HepG2 (cell line): ENCODE measurements around the gene ZDHHC24. TPM values are rescaled to one million over a fixed set of nuclear protein-coding genes. Genes with fewer than 3 reads are reported as not detected.

Experiments
- ARID2 ChIP-seq: sonication (generic); formaldehyde crosslinking; IDR thresholded peaks from 2 replicates; pipeline ENCODE4 v1.8.1; 2022; ENCODE audit warnings: mild to moderate bottlenecking, missing genetic modification reagents, borderline replicate concordance
- BRD4 ChIP-seq: sonication (generic); formaldehyde crosslinking; IDR thresholded peaks from 2 replicates; pipeline ENCODE4 v1.4.0; 2020; ENCODE audit warnings: missing genetic modification reagents
- CHD4 ChIP-seq: fragments of 200-600 bp; sonication (generic); IDR thresholded peaks from 2 replicates; pipeline ENCODE4 v1.7.0; 2017; ENCODE audit warnings: mild to moderate bottlenecking, low read length, borderline replicate concordance
- HDAC2 ChIP-seq: sonication (generic); formaldehyde crosslinking; IDR thresholded peaks from 2 replicates; pipeline ENCODE4 v1.4.0; 2020; ENCODE audit warnings: missing genetic modification reagents
- HHEX ChIP-seq: IDR thresholded peaks from 2 replicates; pipeline ENCODE4 v1.6.1; 2016; ENCODE audit warnings: control low read depth
- HOXA7 ChIP-seq: sonication (generic); formaldehyde crosslinking; IDR thresholded peaks from 2 replicates; pipeline ENCODE4 v1.8.1; 2022; ENCODE audit warnings: mild to moderate bottlenecking, missing genetic modification reagents, moderate library complexity
- IKZF4 ChIP-seq: sonication (generic); formaldehyde crosslinking; IDR thresholded peaks from 2 replicates; pipeline ENCODE4 v1.5.1; 2020; ENCODE audit warnings: borderline replicate concordance, mild to moderate bottlenecking, low read depth, missing genetic modification reagents; ENCODE audit errors: not compliant biosample characterization
- IRX3 ChIP-seq: sonication (generic); formaldehyde crosslinking; IDR thresholded peaks from 2 replicates; pipeline ENCODE4 v1.8.1; 2023; ENCODE audit warnings: mild to moderate bottlenecking, low read depth, missing genetic modification reagents, borderline replicate concordance
- NFKBIZ ChIP-seq: IDR thresholded peaks from 2 replicates; pipeline ENCODE4 v1.6.1; 2018; ENCODE audit warnings: missing genetic modification reagents, missing compliant biosample characterization
- SALL1 ChIP-seq: sonication (generic); formaldehyde crosslinking; IDR thresholded peaks from 2 replicates; pipeline ENCODE4 v1.8.0; 2022; ENCODE audit warnings: mild to moderate bottlenecking, missing genetic modification reagents
- SP140L ChIP-seq: sonication (generic); formaldehyde crosslinking; IDR thresholded peaks from 2 replicates; pipeline ENCODE4 v1.4.0; 2020; ENCODE audit warnings: missing genetic modification reagents, borderline replicate concordance
- SRY ChIP-seq: sonication (generic); formaldehyde crosslinking; IDR thresholded peaks from 2 replicates; pipeline ENCODE4 v1.8.0; 2022; ENCODE audit warnings: mild to moderate bottlenecking, missing genetic modification reagents
- ZFX ChIP-seq: sonication (generic); formaldehyde crosslinking; IDR thresholded peaks from 2 replicates; pipeline ENCODE4 v1.4.0; 2020; ENCODE audit warnings: mild to moderate bottlenecking, low read depth, missing genetic modification reagents, moderate library complexity
- ZMYM4 ChIP-seq: sonication (generic); formaldehyde crosslinking; IDR thresholded peaks from 2 replicates; pipeline ENCODE4 v1.8.1; 2023; ENCODE audit warnings: mild to moderate bottlenecking, missing genetic modification reagents
- ZNF660 ChIP-seq: sonication (generic); formaldehyde crosslinking; IDR thresholded peaks from 2 replicates; pipeline ENCODE4 v1.5.1; 2020; ENCODE audit warnings: mild to moderate bottlenecking, low read depth, missing genetic modification reagents, borderline replicate concordance
- ZNF792 ChIP-seq: IDR thresholded peaks from 2 replicates; pipeline ENCODE4 v1.6.1; 2016
- polyA plus RNA-seq, 8 experiments: library from polyadenylated mRNA; depleted of rRNA in 3 of 8; stranded (reverse) in 7 of 8; unstranded in 1 of 8; fragments of >200 nt; fragmentation: Illumina TruSeq in 4 of 8; extraction: Trizol in 4 of 8; gene quantifications; 2 replicates each; pipeline versions ENCODE4 v1.2.1 to v1.2.3, GENCODE V29; 2011 to 2016; ENCODE audit warnings: low read depth in 4 of 8, missing spikeins in 1 of 8, mixed read lengths in 1 of 8; ENCODE audit not compliant: insufficient read depth in 1 of 8
- total RNA-seq, 5 experiments: library from RNA; depleted of rRNA; stranded (reverse); fragments of >200 nt; fragmentation: Illumina TruSeq; extraction: Trizol; gene quantifications; 2 replicates each; pipeline ENCODE4 v1.2.3, GENCODE V29; 2016; ENCODE audit warnings: low read depth in 1 of 5
- TF ChIP-seq, protein P1 (sequence below): IDR thresholded peaks from 2 replicates; pipeline ENCODE4 v1.6.1; 2016; ENCODE audit warnings: low read depth
- TF ChIP-seq, protein P2 (sequence below): IDR thresholded peaks from 2 replicates; pipeline ENCODE4 v1.6.1; 2018; ENCODE audit warnings: missing genetic modification reagents
- TF ChIP-seq, protein P3 (sequence below): sonication (generic); formaldehyde crosslinking; IDR thresholded peaks from 2 replicates; pipeline ENCODE4 v1.5.0; 2020; ENCODE audit warnings: missing genetic modification reagents
- TF ChIP-seq, protein P4 (sequence below): sonication (generic); formaldehyde crosslinking; IDR thresholded peaks from 2 replicates; pipeline ENCODE4 v1.5.1; 2020; ENCODE audit warnings: mild to moderate bottlenecking, moderate library complexity, missing genetic modification reagents
- TF ChIP-seq, protein P5 (sequence below): sonication (generic); formaldehyde crosslinking; IDR thresholded peaks from 2 replicates; pipeline ENCODE4 v1.9.0; 2021; ENCODE audit warnings: missing genetic modification reagents, mild to moderate bottlenecking, borderline replicate concordance

The ZDHHC24 gene
- total and polyA plus RNA-seq, 2 of the 13 experiments (the other 11 are each of a cell fraction or from before 2014, with no cell fraction given), result 4.3 TPM

DNA sequence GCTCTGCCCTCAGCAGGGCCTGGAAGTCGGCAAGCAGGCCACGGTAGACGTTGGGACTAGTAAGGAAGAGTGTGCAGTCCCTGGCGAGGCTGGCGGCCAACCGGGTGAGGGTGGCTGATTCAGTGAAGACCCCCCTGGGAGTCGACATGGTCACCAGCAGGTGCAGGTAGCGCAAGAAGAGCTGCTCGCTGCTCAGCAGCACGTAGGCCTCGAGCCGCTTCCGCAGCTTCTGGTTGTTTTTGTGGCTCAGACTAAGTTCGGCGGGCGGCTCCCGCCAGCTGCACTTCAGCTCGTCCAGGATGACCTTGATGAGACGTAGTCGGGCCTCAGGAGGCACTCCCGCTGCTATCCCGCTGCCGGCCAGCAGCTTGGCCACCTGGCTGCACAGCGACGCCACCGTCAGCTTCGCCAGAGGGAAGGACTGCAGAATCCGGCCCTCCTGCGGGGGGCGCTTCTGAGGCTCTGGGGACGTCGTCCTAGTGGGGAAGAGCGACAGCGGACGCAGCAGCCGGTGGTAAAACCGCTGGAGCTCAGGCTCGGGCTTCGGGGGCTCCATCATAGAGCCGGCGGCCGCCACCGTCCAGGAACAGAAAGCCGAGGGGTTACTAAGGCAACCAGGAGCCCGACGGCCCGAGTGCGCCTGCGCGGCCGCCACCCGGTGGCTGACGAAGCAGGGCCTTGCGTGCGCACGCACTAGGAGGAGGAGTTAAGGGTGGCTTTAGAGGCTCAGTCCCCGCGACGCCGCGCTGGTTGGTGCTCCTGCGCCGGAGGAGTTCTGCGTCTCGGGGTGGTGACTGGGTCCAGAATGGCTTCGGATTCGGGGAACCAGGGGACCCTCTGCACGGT lies 46.8 kb upstream of the ZDHHC24 start, which contains the start of the genes CCDC87 and CCS (continued):
- TF ChIP-seq, protein P1, sequence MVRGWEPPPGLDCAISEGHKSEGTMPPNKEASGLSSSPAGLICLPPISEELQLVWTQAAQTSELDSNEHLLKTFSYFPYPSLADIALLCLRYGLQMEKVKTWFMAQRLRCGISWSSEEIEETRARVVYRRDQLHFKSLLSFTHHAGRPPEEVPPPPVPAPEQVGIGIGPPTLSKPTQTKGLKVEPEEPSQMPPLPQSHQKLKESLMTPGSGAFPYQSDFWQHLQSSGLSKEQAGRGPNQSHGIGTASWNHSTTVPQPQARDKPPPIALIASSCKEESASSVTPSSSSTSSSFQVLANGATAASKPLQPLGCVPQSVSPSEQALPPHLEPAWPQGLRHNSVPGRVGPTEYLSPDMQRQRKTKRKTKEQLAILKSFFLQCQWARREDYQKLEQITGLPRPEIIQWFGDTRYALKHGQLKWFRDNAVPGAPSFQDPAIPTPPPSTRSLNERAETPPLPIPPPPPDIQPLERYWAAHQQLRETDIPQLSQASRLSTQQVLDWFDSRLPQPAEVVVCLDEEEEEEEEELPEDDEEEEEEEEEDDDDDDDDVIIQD (CRISPR knock-in tag), result no peak; the same call in 1 of the 2 replicates
- TF ChIP-seq, protein P2, sequence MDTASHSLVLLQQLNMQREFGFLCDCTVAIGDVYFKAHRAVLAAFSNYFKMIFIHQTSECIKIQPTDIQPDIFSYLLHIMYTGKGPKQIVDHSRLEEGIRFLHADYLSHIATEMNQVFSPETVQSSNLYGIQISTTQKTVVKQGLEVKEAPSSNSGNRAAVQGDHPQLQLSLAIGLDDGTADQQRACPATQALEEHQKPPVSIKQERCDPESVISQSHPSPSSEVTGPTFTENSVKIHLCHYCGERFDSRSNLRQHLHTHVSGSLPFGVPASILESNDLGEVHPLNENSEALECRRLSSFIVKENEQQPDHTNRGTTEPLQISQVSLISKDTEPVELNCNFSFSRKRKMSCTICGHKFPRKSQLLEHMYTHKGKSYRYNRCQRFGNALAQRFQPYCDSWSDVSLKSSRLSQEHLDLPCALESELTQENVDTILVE (CRISPR knock-in tag), result peak; percentile 65; the same call in 1 of the 2 replicates
- TF ChIP-seq, protein P3, sequence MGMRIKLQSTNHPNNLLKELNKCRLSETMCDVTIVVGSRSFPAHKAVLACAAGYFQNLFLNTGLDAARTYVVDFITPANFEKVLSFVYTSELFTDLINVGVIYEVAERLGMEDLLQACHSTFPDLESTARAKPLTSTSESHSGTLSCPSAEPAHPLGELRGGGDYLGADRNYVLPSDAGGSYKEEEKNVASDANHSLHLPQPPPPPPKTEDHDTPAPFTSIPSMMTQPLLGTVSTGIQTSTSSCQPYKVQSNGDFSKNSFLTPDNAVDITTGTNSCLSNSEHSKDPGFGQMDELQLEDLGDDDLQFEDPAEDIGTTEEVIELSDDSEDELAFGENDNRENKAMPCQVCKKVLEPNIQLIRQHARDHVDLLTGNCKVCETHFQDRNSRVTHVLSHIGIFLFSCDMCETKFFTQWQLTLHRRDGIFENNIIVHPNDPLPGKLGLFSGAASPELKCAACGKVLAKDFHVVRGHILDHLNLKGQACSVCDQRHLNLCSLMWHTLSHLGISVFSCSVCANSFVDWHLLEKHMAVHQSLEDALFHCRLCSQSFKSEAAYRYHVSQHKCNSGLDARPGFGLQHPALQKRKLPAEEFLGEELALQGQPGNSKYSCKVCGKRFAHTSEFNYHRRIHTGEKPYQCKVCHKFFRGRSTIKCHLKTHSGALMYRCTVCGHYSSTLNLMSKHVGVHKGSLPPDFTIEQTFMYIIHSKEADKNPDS, result no peak
- TF ChIP-seq ARID2 (CRISPR knock-in tag) (no peak), HDAC2 (peak; percentile 88), BRD4 (CRISPR knock-in tag) (0 out of 2 replicates have a peak, but pooled peaks have one; percentile 28), ZNF660 (CRISPR knock-in tag) (no peak), HHEX (CRISPR knock-in tag) (no peak), SRY (CRISPR knock-in tag) (peak; percentile 17; the same call in 1 of the 2 replicates), SALL1 (CRISPR knock-in tag) (peak; percentile 58; the same call in 1 of the 2 replicates), SP140L (CRISPR knock-in tag) (peak; percentile 34; the same call in 1 of the 2 replicates), CHD4 (no peak; the same call in 1 of the 2 replicates), ZFX (CRISPR knock-in tag) (peak; percentile 85), HOXA7 (CRISPR knock-in tag) (no peak), IKZF4 (CRISPR knock-in tag) (no peak), IRX3 (0 out of 2 replicates have a peak, but pooled peaks have one; percentile 85), ZNF792 (peak; percentile 65; the same call in 1 of the 2 replicates), ZMYM4 (CRISPR knock-in tag) (peak; percentile 69), NFKBIZ (CRISPR knock-in tag) (0 out of 2 replicates have a peak, but pooled peaks have one; percentile 21)
- TF ChIP-seq, protein P4, sequence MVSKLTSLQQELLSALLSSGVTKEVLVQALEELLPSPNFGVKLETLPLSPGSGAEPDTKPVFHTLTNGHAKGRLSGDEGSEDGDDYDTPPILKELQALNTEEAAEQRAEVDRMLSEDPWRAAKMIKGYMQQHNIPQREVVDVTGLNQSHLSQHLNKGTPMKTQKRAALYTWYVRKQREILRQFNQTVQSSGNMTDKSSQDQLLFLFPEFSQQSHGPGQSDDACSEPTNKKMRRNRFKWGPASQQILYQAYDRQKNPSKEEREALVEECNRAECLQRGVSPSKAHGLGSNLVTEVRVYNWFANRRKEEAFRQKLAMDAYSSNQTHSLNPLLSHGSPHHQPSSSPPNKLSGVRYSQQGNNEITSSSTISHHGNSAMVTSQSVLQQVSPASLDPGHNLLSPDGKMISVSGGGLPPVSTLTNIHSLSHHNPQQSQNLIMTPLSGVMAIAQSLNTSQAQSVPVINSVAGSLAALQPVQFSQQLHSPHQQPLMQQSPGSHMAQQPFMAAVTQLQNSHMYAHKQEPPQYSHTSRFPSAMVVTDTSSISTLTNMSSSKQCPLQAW, result peak; percentile 91
- TF ChIP-seq, protein P5, sequence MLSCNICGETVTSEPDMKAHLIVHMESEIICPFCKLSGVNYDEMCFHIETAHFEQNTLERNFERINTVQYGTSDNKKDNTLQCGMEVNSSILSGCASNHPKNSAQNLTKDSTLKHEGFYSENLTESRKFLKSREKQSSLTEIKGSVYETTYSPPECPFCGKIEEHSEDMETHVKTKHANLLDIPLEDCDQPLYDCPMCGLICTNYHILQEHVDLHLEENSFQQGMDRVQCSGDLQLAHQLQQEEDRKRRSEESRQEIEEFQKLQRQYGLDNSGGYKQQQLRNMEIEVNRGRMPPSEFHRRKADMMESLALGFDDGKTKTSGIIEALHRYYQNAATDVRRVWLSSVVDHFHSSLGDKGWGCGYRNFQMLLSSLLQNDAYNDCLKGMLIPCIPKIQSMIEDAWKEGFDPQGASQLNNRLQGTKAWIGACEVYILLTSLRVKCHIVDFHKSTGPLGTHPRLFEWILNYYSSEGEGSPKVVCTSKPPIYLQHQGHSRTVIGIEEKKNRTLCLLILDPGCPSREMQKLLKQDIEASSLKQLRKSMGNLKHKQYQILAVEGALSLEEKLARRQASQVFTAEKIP (CRISPR knock-in tag), result no peak
